GM20431 (cell line): ENCODE measurements around the gene TNNT3.
"Not testable (repeated sequence)": the region's sequence is repeated elsewhere in the genome, so short reads cannot be mapped to it uniquely, and the experiment has no call there.

Experiments
- in situ Hi-C: fragments of 300-500 bp; cut with MseI, MboI; formaldehyde crosslinking; loops from one replicate; pipeline ENCODE4 v1.15.0; 2020; ENCODE audit warnings: low sequenced_read_pairs; ENCODE audit not compliant: unreplicated experiment

Gene TNNT3

DNA sequence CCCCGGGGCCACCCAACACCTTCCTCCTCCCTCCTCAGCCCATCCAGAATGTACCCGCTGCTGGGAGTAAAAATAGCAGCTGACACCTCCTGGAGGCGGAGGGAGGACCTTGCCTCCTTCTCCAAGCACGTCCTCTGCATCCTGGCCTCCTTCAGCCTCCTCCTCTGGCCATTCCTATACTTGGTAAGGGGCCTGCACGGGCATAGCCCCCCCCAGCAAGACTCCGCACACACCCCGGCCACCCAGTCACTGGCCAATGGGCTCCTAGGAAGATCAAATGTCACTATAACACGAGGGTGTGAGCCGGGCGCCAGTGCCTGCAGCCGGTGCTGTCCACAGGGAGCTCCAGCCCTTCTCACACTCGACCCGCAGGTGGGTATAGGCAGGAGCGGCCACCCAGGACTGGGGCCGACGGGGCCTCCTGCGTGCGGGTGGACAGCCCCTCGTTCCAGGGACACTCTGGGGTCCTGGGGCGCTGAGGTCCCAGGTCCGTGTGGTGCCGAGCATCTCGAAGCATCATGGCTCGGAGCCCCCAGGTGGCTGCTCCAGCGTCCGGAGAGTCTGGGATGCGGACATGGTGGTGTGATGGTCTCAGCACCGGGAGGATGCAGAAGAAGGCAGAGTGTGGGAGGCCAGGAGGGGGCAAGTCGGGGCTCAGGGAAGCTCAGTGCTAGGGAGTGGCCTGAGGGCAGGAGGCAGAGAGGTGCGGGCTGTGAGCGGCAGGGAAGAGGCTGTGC is at the start of gene TNNT3:
Gene TNNT3 (plus strand): TSS at position 313 of the 737 bp plus-strand sequence. CDS start 3,172 bp downstream, outside the sequence.
- in situ Hi-C loops, result no loop called here

- in situ Hi-C loops, result no loop called here
These were observed 49.2 kb upstream of the TNNT3 start for GRCh38 chr11:1870326-1870696.

- in situ Hi-C loops, result no loop called here
These were observed 48.6 kb upstream of the TNNT3 start for GRCh38 chr11:1870721-1871466.

GRCh38 chr11:1871531-1871930 is 48.0 kb upstream of the TNNT3 start:
- in situ Hi-C loops, result no loop called here

DNA sequence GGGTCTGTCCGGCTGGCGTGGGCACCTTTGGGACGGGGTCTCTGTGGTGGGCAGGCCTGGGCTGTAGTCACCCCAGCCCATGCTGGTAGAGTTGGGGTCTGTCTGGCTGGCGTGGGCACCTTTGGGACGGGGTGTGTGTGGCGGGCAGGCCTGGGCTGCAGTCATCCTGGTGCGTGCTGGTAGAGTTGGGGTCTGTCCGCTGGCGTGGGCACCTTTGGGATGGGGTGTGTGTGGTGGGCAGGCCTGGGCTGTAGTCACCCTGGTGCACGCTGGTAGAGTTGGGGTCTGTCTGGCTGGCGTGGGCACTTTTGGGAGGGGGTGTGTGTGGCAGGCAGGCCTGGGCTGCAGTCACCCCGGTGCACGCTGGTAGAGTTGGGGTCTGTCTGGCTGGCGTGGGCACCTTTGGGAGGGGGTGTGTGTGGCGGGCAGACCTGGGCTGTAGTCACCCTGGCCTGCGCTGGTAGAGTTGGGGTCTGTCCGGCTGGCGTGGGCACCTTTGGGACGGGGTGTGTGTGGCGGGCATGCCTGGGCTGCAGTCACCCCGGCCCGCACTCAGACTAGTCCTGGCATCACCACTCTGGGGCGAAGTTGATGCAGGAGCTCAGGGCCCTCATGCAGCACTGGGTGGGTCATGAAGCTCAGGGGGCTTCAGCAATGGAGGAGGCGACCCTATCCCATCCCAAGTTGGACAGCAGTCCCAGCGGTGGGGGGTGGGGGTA is 47.1 kb upstream of the TNNT3 start:
- in situ Hi-C loops, result no loop called here

GRCh38 chr11:1873048-1873812 is 46.3 kb upstream of the TNNT3 start:
- in situ Hi-C loops, result no loop called here

GRCh38 chr11:1873813-1874150 is 45.7 kb upstream of the TNNT3 start:
- in situ Hi-C loops, result not testable (repeated sequence)

DNA sequence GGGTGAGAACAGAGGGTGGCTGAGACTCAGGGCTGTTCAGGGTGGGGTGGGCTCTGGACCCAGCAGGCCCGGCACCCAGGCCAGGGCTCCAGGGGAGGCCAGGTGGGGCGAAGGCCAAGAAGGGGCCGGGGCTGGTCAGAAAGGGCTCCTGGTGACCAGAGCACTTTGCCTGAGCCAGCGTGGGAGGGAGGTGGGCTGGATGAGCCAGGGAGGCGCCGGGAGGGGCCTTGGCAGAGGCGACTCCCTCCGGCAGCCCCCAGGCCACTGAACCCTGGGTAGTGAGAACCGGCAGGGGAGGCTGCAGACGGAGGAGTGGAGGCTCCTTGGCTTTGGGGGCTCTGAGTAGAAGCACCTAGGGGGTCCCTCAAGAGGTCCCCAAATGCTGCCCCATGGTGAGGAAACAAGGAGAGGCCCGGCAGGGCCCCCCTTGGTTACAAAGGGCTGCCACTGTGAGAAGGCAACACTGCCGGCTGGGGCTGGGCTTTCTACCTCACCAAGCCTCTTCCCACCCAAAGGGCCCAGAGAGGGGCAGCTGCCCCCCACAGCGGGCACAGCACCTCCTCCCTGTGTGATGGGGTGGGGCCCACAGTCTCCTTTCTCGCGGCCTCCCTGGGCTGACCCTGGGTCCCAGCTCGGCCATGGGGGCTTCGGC is 44.9 kb upstream of the TNNT3 start:
- in situ Hi-C loops, result not testable (repeated sequence)

DNA sequence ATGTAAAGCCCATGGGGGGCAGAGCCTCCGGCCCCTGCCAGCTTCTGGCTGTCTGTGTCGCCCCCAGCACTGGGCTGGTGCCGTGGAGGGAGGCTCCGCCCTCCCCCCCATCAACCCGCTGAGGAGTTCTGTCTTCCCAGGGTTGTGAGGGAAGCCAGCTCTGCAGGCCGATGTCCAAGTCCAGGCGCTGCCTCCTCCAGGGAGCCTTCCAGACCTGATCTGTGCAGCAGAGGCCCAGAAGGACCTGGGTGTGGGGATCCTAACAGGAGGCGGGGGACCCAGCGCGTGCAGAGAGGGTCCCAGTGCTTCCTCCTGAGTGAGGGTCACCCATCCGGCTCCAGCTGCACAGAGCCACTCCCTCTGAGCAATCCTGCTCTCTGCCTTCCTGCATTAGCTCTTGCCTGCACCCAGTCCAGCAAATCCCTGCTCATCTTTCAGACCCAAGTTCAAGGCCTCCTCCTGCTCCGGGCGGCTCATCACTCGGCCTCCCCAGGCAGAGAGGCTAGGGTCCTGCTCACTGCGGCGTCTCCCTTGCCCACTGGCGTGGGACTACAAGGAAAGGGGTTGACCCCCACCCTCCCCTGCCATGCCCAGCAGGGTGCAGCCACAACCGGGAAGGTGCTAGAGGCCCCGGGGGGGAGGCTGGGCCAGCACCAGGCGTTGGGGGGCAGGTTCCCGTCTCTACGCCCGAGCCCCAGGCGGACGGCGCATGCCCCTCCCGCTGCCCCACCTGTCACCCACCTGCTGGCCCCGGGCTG is 44.2 kb upstream of the TNNT3 start:
- in situ Hi-C loops, result no loop called here

DNA sequence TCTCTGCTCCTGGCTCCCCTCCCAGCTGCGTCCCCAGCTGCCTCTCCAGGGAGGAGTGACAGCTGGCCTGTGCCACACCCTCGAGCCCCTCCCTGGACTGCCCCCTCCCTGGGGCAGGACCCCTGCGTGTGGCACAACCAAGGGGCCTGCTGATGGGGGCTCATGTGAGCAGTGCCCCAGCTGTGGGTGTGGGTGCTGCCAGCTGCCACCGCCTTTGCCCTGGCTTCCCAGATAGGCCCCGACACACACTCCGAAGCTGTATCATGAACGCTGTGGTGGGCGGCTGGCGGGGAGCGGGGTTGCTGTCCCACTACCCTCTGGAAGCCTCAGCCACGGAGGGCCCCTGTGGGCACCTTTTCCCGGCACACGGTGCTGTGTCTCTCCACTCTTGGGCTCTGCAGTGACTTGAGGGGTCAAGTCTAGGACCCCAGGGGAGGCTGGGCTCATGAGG is 43.6 kb upstream of the TNNT3 start:
- in situ Hi-C loops, result not testable (repeated sequence)

- in situ Hi-C loops, result no loop called here
These were observed 43.0 kb upstream of the TNNT3 start for GRCh38 chr11:1876361-1877063.

- in situ Hi-C loops, result no loop called here
These were observed 42.0 kb upstream of the TNNT3 start for GRCh38 chr11:1877211-1878136.

GRCh38 chr11:1878137-1879031 is 41.1 kb upstream of the TNNT3 start:
- in situ Hi-C loops, result no loop called here

- in situ Hi-C loops, result no loop called here
These were observed 40.1 kb upstream of the TNNT3 start for GRCh38 chr11:1879342-1879940.

- in situ Hi-C loops, result no loop called here
These were observed 39.4 kb upstream of the TNNT3 start for GRCh38 chr11:1879941-1880720.
